GM13977 (cell line): ENCODE measurements around the gene PCED1B.

Source experiments
- DNase-seq: peaks from one replicate; pipeline ENCODE4 v3.0.0; 2012; ENCODE audit warnings: low spot score
- CTCF ChIP-seq: IDR thresholded peaks from 2 replicates; pipeline ENCODE4 v1.5.1; 2012; ENCODE audit warnings: mild to moderate bottlenecking, control low read depth; ENCODE audit not compliant: insufficient read depth; ENCODE audit errors: extremely low read depth, missing control alignments
- in situ Hi-C: fragments of 300-500 bp; cut with MboI; formaldehyde crosslinking; loops from one replicate; pipeline ENCODE4 v1.12.0; 2022; ENCODE audit warnings: low sequenced_read_pairs, low pct_unique_long_range_greater_than_20kb, mixed read lengths, inconsistent platforms; ENCODE audit not compliant: unreplicated experiment

The PCED1B gene

GRCh38 chr12:47067176-47067575 is 12.2 kb upstream of the PCED1B start:
- in situ Hi-C loops: no loop called here
- TF ChIP-seq CTCF: no peak
- DNase-seq: no peak

- no peak for TF ChIP-seq CTCF
- no peak for DNase-seq
- in situ Hi-C loops: no loop called here
Observed at GRCh38 chr12:47067771-47068431, 11.5 kb upstream of the PCED1B start.

GRCh38 chr12:47068539-47068938 is 10.9 kb upstream of the PCED1B start:
- no peak for TF ChIP-seq CTCF
- DNase-seq: no peak
- in situ Hi-C loops: no loop called here

- no peak for TF ChIP-seq CTCF
- in situ Hi-C loops: no loop called here
- no peak for DNase-seq
Observed at GRCh38 chr12:47070310-47070709, 9.1 kb upstream of the PCED1B start.

- peak; percentile 51 for TF ChIP-seq CTCF
- in situ Hi-C loops: no loop called here
- peak; percentile 30 for DNase-seq
Observed at GRCh38 chr12:47071241-47071852, 8.1 kb upstream of the PCED1B start.

GRCh38 chr12:47073951-47074350 is 5.5 kb upstream of the PCED1B start:
- TF ChIP-seq CTCF: no peak
- in situ Hi-C loops: no loop called here
- DNase-seq: no peak

GRCh38 chr12:47074757-47075156 is 4.7 kb upstream of the PCED1B start:
- no peak for DNase-seq
- no peak for TF ChIP-seq CTCF
- in situ Hi-C loops: no loop called here
